NCI-H446 treated with DMSO at 0.1 percent for 48 hours (cell line): ENCODE data around the gene PCDH1.
"Not testable (repeated sequence)": the region's sequence is repeated elsewhere in the genome, so short reads cannot be mapped to it uniquely, and the experiment has no call there.

ENCODE experiments used
- DNase-seq: peaks from one replicate; lab custom pipeline; 2025; lab: John Stamatoyannopoulos, UW

The PCDH1 gene

GRCh38 chr5:141898448-141899049, 20.3 kb upstream of the PCDH1 start:
- DNase-seq = no peak

- DNase-seq = no peak
Observed at GRCh38 chr5:141897425-141897824, 19.2 kb upstream of the PCDH1 start.

- not testable (repeated sequence) for DNase-seq
Observed at GRCh38 chr5:141890429-141890828, 12.2 kb upstream of the PCDH1 start.

GRCh38 chr5:141889282-141889871, 11.2 kb upstream of the PCDH1 start:
- DNase-seq = no peak

- DNase-seq = no peak
Observed at GRCh38 chr5:141883892-141884318, 5.7 kb upstream of the PCDH1 start.

- no peak for DNase-seq
Observed at GRCh38 chr5:141883184-141883891, 5.1 kb upstream of the PCDH1 start.

- DNase-seq = peak; percentile 17
Observed at GRCh38 chr5:141882594-141883183, 4.5 kb upstream of the PCDH1 start.

GRCh38 chr5:141881886-141882285, 3.7 kb upstream of the PCDH1 start:
- DNase-seq = no peak

- DNase-seq = no peak
Observed at GRCh38 chr5:141880961-141881801, 3.0 kb upstream of the PCDH1 start.

- peak; percentile 1 for DNase-seq
Observed at GRCh38 chr5:141879941-141880738, 1.9 kb upstream of the PCDH1 start.

- DNase-seq = no peak
Observed at GRCh38 chr5:141879426-141879759, 1.2 kb upstream of the PCDH1 start.

- peak; percentile 60 for DNase-seq
Observed at GRCh38 chr5:141878711-141879425, 658 bp upstream of the PCDH1 start.

GRCh38 chr5:141877356-141878185, 639 bp downstream of the PCDH1 start:
- no peak for DNase-seq

- no peak for DNase-seq
Observed at GRCh38 chr5:141876628-141877355, 1.4 kb downstream of the PCDH1 start.

- DNase-seq = no peak
Observed at GRCh38 chr5:141875795-141876627, 2.2 kb downstream of the PCDH1 start.

- DNase-seq = no peak
Observed at GRCh38 chr5:141875022-141875740, 3.0 kb downstream of the PCDH1 start.

- no peak for DNase-seq
Observed at GRCh38 chr5:141874262-141874964, 3.8 kb downstream of the PCDH1 start.
